ENCODE measurements around the gene RUNX2. TPM values are rescaled to one million over a fixed set of nuclear protein-coding genes. Genes with fewer than 3 reads are reported as not detected.

Gene RUNX2
- total RNA-seq, 1 donor from 2014 or later: 26.1 TPM

DNA sequence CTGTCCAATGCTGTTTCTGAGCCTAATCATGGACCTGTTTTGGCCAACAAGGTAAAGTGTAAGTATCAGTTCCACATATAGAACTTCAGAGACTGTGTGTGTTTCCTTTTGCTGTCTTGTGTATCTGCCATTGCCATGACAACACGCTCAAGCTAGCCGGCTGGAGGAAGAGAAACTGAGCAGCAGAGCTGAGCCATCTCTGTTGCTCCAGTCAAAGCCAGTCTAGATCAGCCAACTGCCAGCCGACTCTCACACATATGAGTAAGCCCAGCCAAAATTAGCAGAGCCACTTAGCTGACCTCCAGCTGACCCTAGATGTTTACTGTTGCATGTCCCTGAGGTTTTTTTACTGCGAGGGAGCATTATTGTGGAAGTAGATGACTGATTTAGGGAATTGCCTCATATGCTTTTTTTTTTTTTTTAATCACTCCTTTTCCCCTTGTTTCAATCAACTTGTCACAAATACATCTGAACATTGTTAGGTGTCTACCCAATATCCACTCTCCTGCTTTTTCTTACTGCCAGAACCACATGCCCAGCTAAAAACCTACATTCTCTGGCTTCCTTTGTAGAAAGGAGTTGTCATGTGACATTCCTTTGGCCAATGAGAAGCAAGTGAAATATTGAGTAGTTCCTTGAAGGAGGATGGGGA is 353.9 kb downstream of the RUNX2 start:
- no peak for FAIRE-seq
- Mint-ChIP-seq H3K4me1 (ENCODE audit: low read depth, unreplicated experiment) (peaks cover 23% of the 10 kb centered on the region), H3K4me3 (ENCODE audit: unreplicated experiment) (no peak overlapping the region), H3K9me3 (ENCODE audit: unreplicated experiment) (peaks cover 8% of the 10 kb centered on the region), H3K27me3 (ENCODE audit: low read depth, unreplicated experiment) (no peaks in the 10 kb centered on the region), H3K36me3 (ENCODE audit: low read depth, unreplicated experiment) (no peaks in the 10 kb centered on the region), H3K27ac (ENCODE audit: unreplicated experiment) (no peak overlapping the region)
- Histone ChIP-seq H3K9me3 (ENCODE audit: insufficient read depth, low read depth, low read length) (peaks cover 8% of the 10 kb centered on the region), H3K9ac (ENCODE audit: low read length) (no peak overlapping the region), H4K20me1 (ENCODE audit: insufficient read depth, low read length) (no peaks in the 10 kb centered on the region), H2AFZ (ENCODE audit: low read depth, low read length) (no peak overlapping the region), H3K27me3 (ENCODE audit: insufficient read depth, low read length) (no peaks in the 10 kb centered on the region), H3K4me2 (ENCODE audit: low read length) (no peak overlapping the region), H3K4me1 (ENCODE audit: insufficient read depth, low read length) (peaks cover 15% of the 10 kb centered on the region), H3K79me2 (ENCODE audit: insufficient read depth, low read length) (no peaks in the 10 kb centered on the region), H3K27ac (ENCODE audit: low read depth, low read length) (no peak overlapping the region), H3K36me3 (ENCODE audit: insufficient read depth, low read length) (no peaks in the 10 kb centered on the region), H3K4me3 (ENCODE audit: insufficient read depth, low read depth, low read length) (no peak overlapping the region)
- TF ChIP-seq EZH2 (IDR thresholded peaks at IDR 0.05; ENCODE audit: insufficient read depth, low read length) (no peak), CTCF (IDR thresholded peaks at IDR 0.05; ENCODE audit: insufficient read depth, low read depth, low read length) (no peak)
- no peak for DNase-seq (ENCODE audit: low read depth)

DNA sequence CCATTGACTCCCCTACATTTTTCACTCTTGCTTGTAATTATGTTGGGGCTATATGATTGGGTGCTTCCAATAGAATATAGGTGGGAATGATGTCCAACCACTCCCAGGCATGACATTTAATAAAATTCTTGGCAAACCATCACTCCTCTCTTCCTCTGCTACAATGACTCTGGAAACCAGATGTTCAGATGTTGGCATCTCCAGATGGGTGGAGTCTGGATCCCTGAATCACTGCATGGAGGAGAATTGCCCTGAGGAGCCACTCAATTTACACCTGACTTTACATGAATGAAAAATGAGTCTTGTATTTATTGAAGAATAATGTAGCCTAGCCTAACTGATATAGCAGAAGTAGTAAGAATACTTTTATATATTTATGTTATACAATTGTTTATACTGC is 356.3 kb downstream of the RUNX2 start:
- no peak overlapping the region for H2AFZ ChIP-seq (ENCODE audit: low read depth, low read length)
- no peak overlapping the region for H3K27ac ChIP-seq (ENCODE audit: low read depth, low read length)
- no peak overlapping the region for H3K9ac ChIP-seq (ENCODE audit: low read length)
- peaks cover 8% of the 10 kb centered on the region for H3K9me3 Mint-ChIP-seq (ENCODE audit: unreplicated experiment)
- no peaks in the 10 kb centered on the region for H3K79me2 ChIP-seq (ENCODE audit: insufficient read depth, low read length)
- H3K4me1 ChIP-seq (ENCODE audit: insufficient read depth, low read length): peaks cover 6% of the 10 kb centered on the region
- H3K27me3 ChIP-seq (ENCODE audit: insufficient read depth, low read length): no peaks in the 10 kb centered on the region
- H4K20me1 ChIP-seq (ENCODE audit: insufficient read depth, low read length): no peaks in the 10 kb centered on the region
- H3K27me3 Mint-ChIP-seq (ENCODE audit: low read depth, unreplicated experiment): no peaks in the 10 kb centered on the region
- FAIRE-seq (no peak), DNase-seq (ENCODE audit: low read depth) (no peak)
- no peak overlapping the region for H3K4me3 Mint-ChIP-seq (ENCODE audit: unreplicated experiment)
- H3K9me3 ChIP-seq (ENCODE audit: insufficient read depth, low read depth, low read length): peaks cover 8% of the 10 kb centered on the region
- H3K36me3 ChIP-seq (ENCODE audit: insufficient read depth, low read length): no peaks in the 10 kb centered on the region
- H3K4me1 Mint-ChIP-seq (ENCODE audit: low read depth, unreplicated experiment): peaks cover 10% of the 10 kb centered on the region
- TF ChIP-seq CTCF (IDR thresholded peaks at IDR 0.05; ENCODE audit: insufficient read depth, low read depth, low read length) (no peak), EZH2 (IDR thresholded peaks at IDR 0.05; ENCODE audit: insufficient read depth, low read length) (no peak)
- no peak overlapping the region for H3K27ac Mint-ChIP-seq (ENCODE audit: unreplicated experiment)
- no peak overlapping the region for H3K4me2 ChIP-seq (ENCODE audit: low read length)
- H3K36me3 Mint-ChIP-seq (ENCODE audit: low read depth, unreplicated experiment): peaks cover 1% of the 10 kb centered on the region
- H3K4me3 ChIP-seq (ENCODE audit: insufficient read depth, low read depth, low read length): no peak overlapping the region

DNA sequence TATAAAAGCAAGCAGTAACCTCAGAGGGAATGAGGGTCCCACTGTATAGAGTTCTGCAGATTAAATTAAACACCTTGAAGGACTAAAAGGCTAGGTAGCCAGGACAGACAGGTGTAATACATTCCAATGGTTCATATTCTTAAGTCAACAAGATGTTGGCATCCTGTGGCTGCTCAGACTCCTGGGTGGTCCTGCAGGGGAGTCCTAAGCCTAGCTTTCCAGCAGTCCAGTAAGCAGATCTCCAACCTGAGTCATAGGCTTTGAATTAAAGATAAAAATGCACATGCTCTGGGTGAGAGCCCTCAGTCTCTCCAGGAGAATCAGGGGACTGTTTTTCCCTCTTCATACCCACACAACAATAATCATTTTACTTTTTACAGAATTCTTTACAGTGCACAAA is 356.9 kb downstream of the RUNX2 start:
- Mint-ChIP-seq H3K9me3 (ENCODE audit: unreplicated experiment) (peaks cover 8% of the 10 kb centered on the region), H3K36me3 (ENCODE audit: low read depth, unreplicated experiment) (peaks cover 1% of the 10 kb centered on the region), H3K4me3 (ENCODE audit: unreplicated experiment) (no peak overlapping the region), H3K4me1 (ENCODE audit: low read depth, unreplicated experiment) (peaks cover 9% of the 10 kb centered on the region), H3K27ac (ENCODE audit: unreplicated experiment) (no peak overlapping the region), H3K27me3 (ENCODE audit: low read depth, unreplicated experiment) (no peaks in the 10 kb centered on the region)
- H2AFZ ChIP-seq (ENCODE audit: low read depth, low read length): no peak overlapping the region
- H3K9ac ChIP-seq (ENCODE audit: low read length): no peak overlapping the region
- peaks cover 8% of the 10 kb centered on the region for H3K9me3 ChIP-seq (ENCODE audit: insufficient read depth, low read depth, low read length)
- TF ChIP-seq CTCF (IDR thresholded peaks at IDR 0.05; ENCODE audit: insufficient read depth, low read depth, low read length) (no peak), EZH2 (IDR thresholded peaks at IDR 0.05; ENCODE audit: insufficient read depth, low read length) (no peak)
- H3K36me3 ChIP-seq (ENCODE audit: insufficient read depth, low read length): no peaks in the 10 kb centered on the region
- no peaks in the 10 kb centered on the region for H4K20me1 ChIP-seq (ENCODE audit: insufficient read depth, low read length)
- H3K27me3 ChIP-seq (ENCODE audit: insufficient read depth, low read length): no peaks in the 10 kb centered on the region
- no peaks in the 10 kb centered on the region for H3K79me2 ChIP-seq (ENCODE audit: insufficient read depth, low read length)
- H3K4me2 ChIP-seq (ENCODE audit: low read length): no peak overlapping the region
- no peak for DNase-seq (ENCODE audit: low read depth)
- H3K4me1 ChIP-seq (ENCODE audit: insufficient read depth, low read length): peaks cover 6% of the 10 kb centered on the region
- no peak overlapping the region for H3K4me3 ChIP-seq (ENCODE audit: insufficient read depth, low read depth, low read length)
- H3K27ac ChIP-seq (ENCODE audit: low read depth, low read length): no peak overlapping the region
- no peak for FAIRE-seq
